H1 (cell line): Measurements from ENCODE around the gene DISC1.

Experiments used
- BRCA1 ChIP-seq: IDR thresholded peaks from 2 replicates; pipeline ENCODE4 v1.6.1; 2012; ENCODE audit warnings: low read depth, low read length, improper control_type of control experiment
- CTCF ChIP-seq, 3 experiments: IDR thresholded peaks; 1 replicate in 2 of 3; 2 replicates in 1 of 3; pipeline versions ENCODE4 v1.5.1 to v1.6.1; 2011; ENCODE audit warnings: low read length in 3 of 3, mild to moderate bottlenecking in 3 of 3, inconsistent platforms in 2 of 3, low read depth in 1 of 3, moderate library complexity in 1 of 3; ENCODE audit not compliant: insufficient read depth in 1 of 3; ENCODE audit errors: control extremely low read depth in 1 of 3
- EP300 ChIP-seq, 2 experiments: IDR thresholded peaks; 1 replicate in 1 of 2; 2 replicates in 1 of 2; pipeline ENCODE4 v1.6.1; 2011 to 2012; ENCODE audit warnings: low read depth in 2 of 2, low read length in 2 of 2, mild to moderate bottlenecking in 2 of 2, borderline replicate concordance in 1 of 2, inconsistent platforms in 1 of 2, moderate library complexity in 1 of 2
- EZH2 ChIP-seq: fragments of 200-600 bp; sonication (generic); IDR thresholded peaks from 2 replicates; pipeline ENCODE4 v1.7.1; 2012; ENCODE audit warnings: low read depth, mild to moderate bottlenecking, moderate library complexity, low read length, inconsistent platforms; ENCODE audit not compliant: severe bottlenecking
- HDAC2 ChIP-seq, 2 experiments: fragments of 300-600 bp in 1 of 2; sonication (generic) in 1 of 2; IDR thresholded peaks; 2 replicates each; pipeline ENCODE4 v1.6.1; 2011 to 2012; ENCODE audit warnings: low read depth in 2 of 2, low read length in 2 of 2, mild to moderate bottlenecking in 2 of 2, moderate library complexity in 2 of 2, borderline replicate concordance in 1 of 2, inconsistent platforms in 1 of 2
- JUN ChIP-seq: IDR thresholded peaks from 2 replicates; pipeline ENCODE4 v1.6.1; 2011; ENCODE audit warnings: low read depth, mild to moderate bottlenecking, improper control_type of control experiment, low read length
- KDM1A ChIP-seq: fragments of 200-600, 300-600 bp; sonication (generic); IDR thresholded peaks from 2 replicates; pipeline ENCODE4 v1.7.1; 2016; ENCODE audit warnings: mild to moderate bottlenecking, low read length, borderline replicate concordance
- MAFK ChIP-seq: IDR thresholded peaks from 2 replicates; pipeline ENCODE4 v1.6.1; 2012; ENCODE audit warnings: low read depth, mild to moderate bottlenecking, improper control_type of control experiment, low read length
- MAX ChIP-seq: IDR thresholded peaks from 2 replicates; pipeline ENCODE4 v1.6.1; 2012; ENCODE audit warnings: inconsistent platforms
- POLR2AphosphoS5 ChIP-seq: IDR thresholded peaks from 2 replicates; pipeline ENCODE4 v1.6.1; 2011; ENCODE audit warnings: low read depth, low read length
- RBBP5 ChIP-seq: IDR thresholded peaks from 2 replicates; pipeline ENCODE4 v1.7.1; 2012; ENCODE audit warnings: low read depth, mild to moderate bottlenecking, inconsistent platforms, low read length, moderate library complexity, borderline replicate concordance
- SP1 ChIP-seq: IDR thresholded peaks from 2 replicates; pipeline ENCODE4 v1.6.1; 2011; ENCODE audit warnings: low read depth, low read length
- SUZ12 ChIP-seq: fragments of 200-600 bp; sonication (generic); IDR thresholded peaks from 2 replicates; pipeline ENCODE4 v1.6.1; 2012; ENCODE audit warnings: mild to moderate bottlenecking, inconsistent platforms, low read length, moderate library complexity, mixed read lengths
- TCF12 ChIP-seq: IDR thresholded peaks from 2 replicates; pipeline ENCODE4 v1.6.1; 2011; ENCODE audit warnings: low read depth, mild to moderate bottlenecking, low read length

GRCh38 chr1:231604276-231604621 is 22.3 kb upstream of the DISC1 start:
- TF ChIP-seq BRCA1: no peak
- TF ChIP-seq SP1: no peak
- no peak for TF ChIP-seq MAX
- no peak for TF ChIP-seq CTCF (IDR thresholded peaks at IDR 0.05; ENCODE audit: control extremely low read depth in 1 of 3, insufficient read depth in 1 of 3, low read depth in 1 of 3, low read length in 3 of 3)
- no peak for TF ChIP-seq HDAC2 (IDR thresholded peaks at IDR 0.05; ENCODE audit: borderline replicate concordance in 1 of 2, low read depth in 2 of 2, low read length in 2 of 2)
- no peak for TF ChIP-seq RBBP5
- no peak for TF ChIP-seq JUN
- no peak for TF ChIP-seq EP300 (IDR thresholded peaks at IDR 0.05; ENCODE audit: borderline replicate concordance in 1 of 2, low read depth in 2 of 2, low read length in 2 of 2)
- TF ChIP-seq POLR2AphosphoS5: no peak
- TF ChIP-seq EZH2: no peak
- no peak for TF ChIP-seq KDM1A
- TF ChIP-seq TCF12: no peak
- TF ChIP-seq MAFK: no peak
- no peak for TF ChIP-seq SUZ12
